Body of pancreas (tissue), 4 donors: Measurements from ENCODE around the gene SRPK2.

Experiments used
- POLR2A ChIP-seq, 3 donors: fragments of 450-650 bp; IDR thresholded peaks; one replicate each; pipeline ENCODE4 v1.6.1; 2016; ENCODE audit warnings: antibody characterized with exemption in 3 of 3, mild to moderate bottlenecking in 2 of 3
- TF ChIP-seq, protein P1 (sequence below), 7 experiments: fragments of 450-650 bp in 4 of 7; fragments of 200-600 bp in 3 of 7; sonication (generic) in 3 of 7; IDR thresholded peaks; one replicate each; pipeline ENCODE4 v1.5.1; 2016 to 2019; ENCODE audit warnings: antibody characterized with exemption in 7 of 7

GRCh38 chr7:105098863-105099515 lies 289.7 kb downstream of the SRPK2 start:
- TF ChIP-seq, protein P1, sequence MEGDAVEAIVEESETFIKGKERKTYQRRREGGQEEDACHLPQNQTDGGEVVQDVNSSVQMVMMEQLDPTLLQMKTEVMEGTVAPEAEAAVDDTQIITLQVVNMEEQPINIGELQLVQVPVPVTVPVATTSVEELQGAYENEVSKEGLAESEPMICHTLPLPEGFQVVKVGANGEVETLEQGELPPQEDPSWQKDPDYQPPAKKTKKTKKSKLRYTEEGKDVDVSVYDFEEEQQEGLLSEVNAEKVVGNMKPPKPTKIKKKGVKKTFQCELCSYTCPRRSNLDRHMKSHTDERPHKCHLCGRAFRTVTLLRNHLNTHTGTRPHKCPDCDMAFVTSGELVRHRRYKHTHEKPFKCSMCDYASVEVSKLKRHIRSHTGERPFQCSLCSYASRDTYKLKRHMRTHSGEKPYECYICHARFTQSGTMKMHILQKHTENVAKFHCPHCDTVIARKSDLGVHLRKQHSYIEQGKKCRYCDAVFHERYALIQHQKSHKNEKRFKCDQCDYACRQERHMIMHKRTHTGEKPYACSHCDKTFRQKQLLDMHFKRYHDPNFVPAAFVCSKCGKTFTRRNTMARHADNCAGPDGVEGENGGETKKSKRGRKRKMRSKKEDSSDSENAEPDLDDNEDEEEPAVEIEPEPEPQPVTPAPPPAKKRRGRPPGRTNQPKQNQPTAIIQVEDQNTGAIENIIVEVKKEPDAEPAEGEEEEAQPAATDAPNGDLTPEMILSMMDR (IDR thresholded peaks at IDR 0.05), result no peak
- TF ChIP-seq POLR2A (IDR thresholded peaks at IDR 0.05), result no peak
